Stimulated activated CD8-positive, alpha-beta memory T cell treated with anti-CD3 and anti-CD28 coated beads, Interleukin-2, amount 100 ng/mL, for 1 hour (primary cell): ENCODE results near the gene MT1G.

Experiments
- DNase-seq, 2 donors: peaks; one replicate each; pipeline ENCODE4 v3.0.0-alpha.2; 2020; ENCODE audit warnings: low read depth in 2 of 2

The MT1G gene

GRCh38 chr16:56620339-56620897 lies 47.4 kb downstream of the MT1G start:
- no peak for DNase-seq

GRCh38 chr16:56618138-56618537 lies 49.7 kb downstream of the MT1G start:
- no peak for DNase-seq

DNA sequence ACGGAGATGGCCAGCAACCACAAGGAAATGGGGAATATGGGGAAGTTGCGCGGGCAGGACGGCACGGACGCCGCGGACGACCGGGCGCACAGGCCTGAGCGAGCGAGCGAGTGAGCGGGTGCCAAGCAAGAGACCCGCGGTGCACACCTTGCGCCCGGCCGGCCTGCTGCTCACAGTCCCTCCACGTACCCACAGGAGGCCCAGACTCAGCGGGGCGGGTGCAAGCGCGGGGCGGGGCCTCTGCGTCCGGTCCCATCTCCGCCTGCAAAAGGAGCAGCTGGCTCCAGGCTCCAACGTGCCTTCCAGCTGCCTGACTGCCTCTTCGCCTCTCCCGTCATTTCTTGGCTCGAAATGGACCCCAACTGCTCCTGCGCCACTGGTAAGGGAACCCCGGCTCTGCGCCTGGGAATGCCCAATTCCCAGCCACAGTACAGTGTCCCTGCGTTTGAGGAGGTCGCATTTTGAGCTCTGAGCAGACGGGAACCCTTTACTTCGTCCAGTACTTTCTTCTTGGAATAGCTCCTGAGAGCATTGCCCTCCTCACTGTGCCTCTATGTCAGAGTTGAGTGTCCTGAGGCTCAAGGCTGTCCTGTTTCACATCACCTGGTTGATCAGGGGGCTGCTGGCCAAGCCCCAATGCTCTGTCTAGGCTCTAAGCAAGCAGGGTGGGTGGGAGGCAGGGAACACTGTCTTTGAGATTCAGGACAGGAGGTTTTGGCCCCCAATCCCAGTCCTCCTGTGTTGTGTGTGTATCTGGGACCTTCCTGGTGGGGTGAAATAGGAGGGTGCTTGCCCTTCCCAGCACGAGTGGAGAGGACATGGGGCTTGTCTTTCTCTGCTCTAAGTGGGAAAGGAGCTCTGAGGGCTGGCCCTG lies 50.4 kb downstream of the MT1G start:
- DNase-seq = no peak
